NB4 (cell line): ENCODE data around the gene ADCY10.

ENCODE experiments used
- DNase-seq: peaks from one replicate; pipeline ENCODE4 v3.0.0; 2010; ENCODE audit warnings: low read depth
- H3K4me3 ChIP-seq: one replicate; pipeline ENCODE4 v1.5.1; 2011; ENCODE audit warnings: mild to moderate bottlenecking, low read depth, low read length, moderate library complexity
- CTCF ChIP-seq: IDR thresholded peaks from one replicate; pipeline ENCODE4 v1.5.1; 2012; ENCODE audit warnings: low read depth, low read length
- MAX ChIP-seq: IDR thresholded peaks from 2 replicates; pipeline ENCODE4 v1.6.1; 2011; ENCODE audit warnings: low read depth, low read length
- MYC ChIP-seq: IDR thresholded peaks from 2 replicates; pipeline ENCODE4 v1.6.1; 2011; ENCODE audit warnings: low read depth, low read length
- POLR2A ChIP-seq: IDR thresholded peaks from 2 replicates; pipeline ENCODE4 v1.6.1; 2011; ENCODE audit warnings: mild to moderate bottlenecking; ENCODE audit not compliant: insufficient read length; ENCODE audit errors: extremely low read depth

ADCY10 gene

GRCh38 chr1:167912294-167912693 lies 1.6 kb downstream of the ADCY10 start:
- no peak overlapping the region for H3K4me3 ChIP-seq
- no peak for DNase-seq
- no peak for TF ChIP-seq MYC
- TF ChIP-seq POLR2A = no peak
- TF ChIP-seq MAX = no peak
- TF ChIP-seq CTCF = no peak

- TF ChIP-seq POLR2A (no peak), MAX (no peak), CTCF (no peak), MYC (no peak)
- H3K4me3 ChIP-seq = no peak overlapping the region
- DNase-seq = no peak
Measured at GRCh38 chr1:167911413-167911812, 2.5 kb downstream of the ADCY10 start.

GRCh38 chr1:167910530-167910929 lies 3.4 kb downstream of the ADCY10 start:
- no peak for DNase-seq
- no peak overlapping the region for H3K4me3 ChIP-seq
- TF ChIP-seq POLR2A (no peak), MAX (no peak), MYC (no peak), CTCF (no peak)

GRCh38 chr1:167909691-167910180 lies 4.2 kb downstream of the ADCY10 start:
- peak; percentile 12 for DNase-seq
- TF ChIP-seq POLR2A = no peak
- TF ChIP-seq MYC = no peak
- no peak for TF ChIP-seq CTCF
- no peak for TF ChIP-seq MAX

GRCh38 chr1:167905671-167906070 lies 8.3 kb downstream of the ADCY10 start:
- H3K4me3 ChIP-seq = no peak overlapping the region
- peak; percentile 38 for DNase-seq
- TF ChIP-seq MAX = no peak
- no peak for TF ChIP-seq MYC
- TF ChIP-seq CTCF = no peak
- TF ChIP-seq POLR2A = no peak

More at GRCh38 chr1:167909691-167910180, 4.2 kb downstream of the ADCY10 start:
- H3K4me3 ChIP-seq = no peak overlapping the region

GRCh38 chr1:167905182-167905581 lies 8.8 kb downstream of the ADCY10 start:
- H3K4me3 ChIP-seq = no peak overlapping the region
- TF ChIP-seq POLR2A (no peak), MYC (no peak), MAX (no peak), CTCF (no peak)
- DNase-seq = peak; percentile 78
